CD4-positive, alpha-beta T cell (primary cell): ENCODE results near the gene KLHL35. TPM values are rescaled to one million over a fixed set of nuclear protein-coding genes. Genes with fewer than 3 reads are reported as not detected.

ENCODE experiments used
- ATAC-seq: fragments of 200-7000 bp; cut with Tn5 transposase; one replicate; pipeline ENCODE4 v1.10.0; 2022; ENCODE audit warnings: mild to moderate bottlenecking; ENCODE audit not compliant: poor library complexity
- CTCF ChIA-PET: fragments of 350-600 bp; sonication (Branson Sonifier 250); formaldehyde crosslinking; loops from one replicate; lab custom pipeline; 2021; ENCODE audit warnings: antibody characterized with exemption, inconsistent platforms; lab: Charles Lee
- POLR2A ChIA-PET: fragments of 350-600 bp; sonication (Branson Sonifier 250); formaldehyde crosslinking; loops from one replicate; lab custom pipeline; 2021; ENCODE audit warnings: antibody characterized with exemption, inconsistent platforms; lab: Charles Lee
- DNase-seq, 14 experiments: peaks; one replicate each; pipeline ENCODE4 v3.0.0-alpha.2; 2013 to 2020; ENCODE audit warnings: mixed read lengths in 2 of 14
- H3K27ac ChIP-seq, 2 donors: one replicate each; pipeline versions ENCODE4 v1.5.1 to v1.7.0; 2013; ENCODE audit warnings: low read length in 2 of 2, low read depth in 1 of 2, mild to moderate bottlenecking in 1 of 2
- H3K27me3 ChIP-seq, 2 experiments: 1 replicate in 1 of 2; 2 replicates in 1 of 2; pipeline versions ENCODE4 v1.6.1 to v1.7.0; 2013; ENCODE audit warnings: low read length in 2 of 2, control low read depth in 1 of 2, mild to moderate bottlenecking in 1 of 2, moderate library complexity in 1 of 2; ENCODE audit not compliant: insufficient read depth in 2 of 2, control insufficient read depth in 1 of 2
- H3K36me3 ChIP-seq: one replicate; pipeline ENCODE4 v1.6.1; 2013; ENCODE audit warnings: low read length, control low read depth; ENCODE audit not compliant: insufficient read depth
- H3K4me1 ChIP-seq: one replicate; pipeline ENCODE4 v1.6.1; 2013; ENCODE audit warnings: low read length, control low read depth; ENCODE audit not compliant: insufficient read depth
- H3K4me3 ChIP-seq: one replicate; pipeline ENCODE4 v1.5.1; 2013; ENCODE audit warnings: mild to moderate bottlenecking, low read length, moderate library complexity
- H3K9me3 ChIP-seq, 2 experiments: 1 replicate in 1 of 2; 2 replicates in 1 of 2; pipeline versions ENCODE4 v1.6.1 to v1.7.0; 2013; ENCODE audit warnings: low read length in 2 of 2, mild to moderate bottlenecking in 2 of 2, control low read depth in 1 of 2, moderate library complexity in 1 of 2; ENCODE audit not compliant: control insufficient read depth in 1 of 2, insufficient read depth in 1 of 2
- H3K27ac Mint-ChIP-seq: one replicate; pipeline ENCODE4 v1.8.0; 2020; ENCODE audit warnings: mixed read lengths
- H3K27me3 Mint-ChIP-seq: one replicate; pipeline ENCODE4 v1.8.0; 2021; ENCODE audit warnings: mixed read lengths
- H3K36me3 Mint-ChIP-seq: one replicate; pipeline ENCODE4 v1.8.0; 2021; ENCODE audit warnings: low read depth, mixed read lengths
- H3K4me1 Mint-ChIP-seq: one replicate; pipeline ENCODE4 v1.8.0; 2021; ENCODE audit warnings: low read depth, mixed read lengths
- H3K4me3 Mint-ChIP-seq: one replicate; pipeline ENCODE4 v1.8.0; 2020; ENCODE audit warnings: mild to moderate bottlenecking, mixed read lengths
- H3K9me3 Mint-ChIP-seq: one replicate; pipeline ENCODE4 v1.8.0; 2020; ENCODE audit warnings: mixed read lengths
- intact Hi-C, 2 experiments: fragments of 100-400 bp; cut with DNase I in 1 of 2; cut with micrococcal nuclease in 1 of 2; formaldehyde crosslinking; loops; one replicate each; pipeline versions ENCODE4 v1.15.1 to v1.9.0; 2023 to 2025; cut with DNase I, micrococcal nuclease
- total RNA-seq, 174 experiments: library from RNA in 2 of 174; stranded (reverse) in 2 of 174; gene quantifications; one replicate each; pipeline ENCODE4 v1.2.3 and lab custom pipeline; 2021 to 2026
- TF ChIP-seq, protein P1 (sequence below): fragments of 200-600 bp; IDR thresholded peaks from one replicate; pipeline ENCODE4 v1.8.0; 2022; ENCODE audit warnings: antibody characterized with exemption, mild to moderate bottlenecking

KLHL35 gene
- total RNA-seq, 2 experiments from 2014 or later = 0.33 to 0.81 TPM

DNA sequence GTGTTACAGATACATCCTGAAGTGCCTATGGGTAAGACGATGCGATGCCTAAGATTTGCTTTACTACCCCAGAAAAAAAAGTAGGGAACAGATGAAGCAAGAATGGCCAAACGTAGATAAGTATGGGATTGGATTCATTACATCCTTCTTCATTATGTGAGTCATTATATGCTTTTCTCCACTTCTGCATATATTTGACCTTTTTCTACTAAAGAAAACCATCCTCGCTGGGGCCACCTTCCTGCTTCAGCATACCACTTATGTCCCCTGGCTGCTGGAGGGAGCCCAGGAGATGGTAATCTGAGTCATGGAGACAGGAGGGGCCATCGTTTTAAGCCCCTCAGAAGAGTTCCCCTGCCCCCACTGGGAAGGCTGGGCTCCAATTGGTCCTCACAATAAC lies 14.4 kb upstream of the KLHL35 start:
- H3K36me3 ChIP-seq = peaks cover 4% of the 10 kb centered on the region
- CTCF ChIA-PET = interaction anchor here (4.2 kb wide), 1 partner anchor 85 kb away, joined by 25 read pairs; no protein-coding TSS in a partner anchor
- intact Hi-C loops = loop anchor here in 1 of 2 experiments (5.0 kb wide), 1 partner anchor 130 kb away; no protein-coding TSS in a partner anchor

GRCh38 chr11:75445315-75445953 lies 12.4 kb upstream of the KLHL35 start:
- Histone ChIP-seq H3K27me3 (no peaks in the 10 kb centered on the region), H3K9me3 (no peaks in the 10 kb centered on the region), H3K4me1 (peaks cover 4% of the 10 kb centered on the region), H3K36me3 (no peaks in the 10 kb centered on the region), H3K27ac (no peak overlapping the region), H3K4me3 (no peak overlapping the region)
- Mint-ChIP-seq H3K27ac (no peak overlapping the region), H3K9me3 (no peaks in the 10 kb centered on the region), H3K4me1 (no peaks in the 10 kb centered on the region), H3K36me3 (no peaks in the 10 kb centered on the region), H3K27me3 (no peaks in the 10 kb centered on the region), H3K4me3 (no peak overlapping the region)
- POLR2A ChIA-PET = interaction anchor here (1.0 to 2.3 kb wide), 3 partner anchors 80 to 88 kb away, joined by 3 to 6 read pairs (median 6); partner anchors contain the start of gene GDPD5
- peak; percentile 94 for ATAC-seq
- CTCF ChIA-PET = interaction anchor here (4.2 kb wide), 1 partner anchor 87 kb away, joined by 25 read pairs; no protein-coding TSS in a partner anchor
- TF ChIP-seq, protein P1, sequence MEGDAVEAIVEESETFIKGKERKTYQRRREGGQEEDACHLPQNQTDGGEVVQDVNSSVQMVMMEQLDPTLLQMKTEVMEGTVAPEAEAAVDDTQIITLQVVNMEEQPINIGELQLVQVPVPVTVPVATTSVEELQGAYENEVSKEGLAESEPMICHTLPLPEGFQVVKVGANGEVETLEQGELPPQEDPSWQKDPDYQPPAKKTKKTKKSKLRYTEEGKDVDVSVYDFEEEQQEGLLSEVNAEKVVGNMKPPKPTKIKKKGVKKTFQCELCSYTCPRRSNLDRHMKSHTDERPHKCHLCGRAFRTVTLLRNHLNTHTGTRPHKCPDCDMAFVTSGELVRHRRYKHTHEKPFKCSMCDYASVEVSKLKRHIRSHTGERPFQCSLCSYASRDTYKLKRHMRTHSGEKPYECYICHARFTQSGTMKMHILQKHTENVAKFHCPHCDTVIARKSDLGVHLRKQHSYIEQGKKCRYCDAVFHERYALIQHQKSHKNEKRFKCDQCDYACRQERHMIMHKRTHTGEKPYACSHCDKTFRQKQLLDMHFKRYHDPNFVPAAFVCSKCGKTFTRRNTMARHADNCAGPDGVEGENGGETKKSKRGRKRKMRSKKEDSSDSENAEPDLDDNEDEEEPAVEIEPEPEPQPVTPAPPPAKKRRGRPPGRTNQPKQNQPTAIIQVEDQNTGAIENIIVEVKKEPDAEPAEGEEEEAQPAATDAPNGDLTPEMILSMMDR = peak; percentile 96
- intact Hi-C loops = loop anchor here (1.0 to 5.0 kb wide), 4 partner anchors 56 to 132 kb away; no protein-coding TSS in a partner anchor
- DNase-seq = peak; percentile 58 to 85 (median 68)

More for the DNA sequence above, 14.4 kb upstream of the KLHL35 start:
- ATAC-seq = no peak
- no peaks in the 10 kb centered on the region for H3K4me1 Mint-ChIP-seq
- no peak overlapping the region for H3K27ac Mint-ChIP-seq
- no peak for DNase-seq
- Histone ChIP-seq H3K27me3 (no peaks in the 10 kb centered on the region), H3K9me3 (peaks cover 0 to 7% of the 10 kb centered on the region in 2 experiments), H3K4me1 (peaks cover 4% of the 10 kb centered on the region), H3K27ac (no peak overlapping the region), H3K4me3 (no peak overlapping the region)
- TF ChIP-seq, protein P1 = no peak
- no peak overlapping the region for H3K4me3 Mint-ChIP-seq
- no peaks in the 10 kb centered on the region for H3K9me3 Mint-ChIP-seq
- H3K36me3 Mint-ChIP-seq = peaks cover 4% of the 10 kb centered on the region
- POLR2A ChIA-PET = no interaction called here
- H3K27me3 Mint-ChIP-seq = no peaks in the 10 kb centered on the region

DNA sequence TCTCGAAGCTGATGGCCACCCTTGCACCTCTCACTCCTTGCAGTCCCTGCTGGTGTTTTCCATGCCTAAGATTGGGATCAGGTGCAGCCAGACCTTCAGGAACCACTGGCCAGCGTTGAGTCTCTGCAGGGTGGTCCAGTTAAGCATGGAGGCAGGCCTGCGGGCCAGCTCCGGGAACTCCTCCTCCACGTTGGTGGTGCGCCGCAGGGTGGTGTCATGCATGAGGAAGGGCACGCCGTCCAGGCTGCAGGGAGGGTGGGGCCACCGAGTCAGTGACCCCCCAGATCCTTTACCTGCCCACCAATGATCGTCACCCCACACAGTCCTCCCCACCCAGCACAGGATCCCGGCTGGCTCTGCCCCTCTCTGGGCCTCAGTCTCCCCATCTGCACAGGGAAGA lies 10.0 kb upstream of the KLHL35 start:
- ChIA-PET CTCF (interaction anchor here (4.2 kb wide), 1 partner anchor 89 kb away, joined by 25 read pairs; no protein-coding TSS in a partner anchor), POLR2A (no interaction called here)
- no peaks in the 10 kb centered on the region for H3K27me3 Mint-ChIP-seq
- no peaks in the 10 kb centered on the region for H3K9me3 Mint-ChIP-seq
- TF ChIP-seq, protein P1 = no peak
- no peaks in the 10 kb centered on the region for H3K27me3 ChIP-seq
- H3K4me1 Mint-ChIP-seq = no peaks in the 10 kb centered on the region
- H3K27ac Mint-ChIP-seq = no peak overlapping the region
- peaks cover 4% of the 10 kb centered on the region for H3K4me1 ChIP-seq
- ATAC-seq (no peak), DNase-seq (no peak)
- H3K27ac ChIP-seq = no peak overlapping the region
- H3K36me3 Mint-ChIP-seq = no peaks in the 10 kb centered on the region
- intact Hi-C loops = no loop called here
- H3K4me3 Mint-ChIP-seq = no peak overlapping the region
- peaks cover 5% of the 10 kb centered on the region for H3K36me3 ChIP-seq
- H3K4me3 ChIP-seq = no peak overlapping the region
- no peaks in the 10 kb centered on the region for H3K9me3 ChIP-seq
